CD4-positive, alpha-beta memory T cell (primary cell): ENCODE measurements around the gene PBXIP1. TPM values are rescaled to one million over a fixed set of nuclear protein-coding genes. Genes with fewer than 3 reads are reported as not detected.

Source experiments
- CTCF ChIA-PET: fragments of 350-600 bp; sonication (Branson Sonifier 250); formaldehyde crosslinking; loops from one replicate; lab custom pipeline; 2021; ENCODE audit warnings: inconsistent platforms; ENCODE audit not compliant: partially characterized antibody; lab: Charles Lee
- POLR2A ChIA-PET: fragments of 350-600 bp; sonication (Branson Sonifier 250); formaldehyde crosslinking; loops from one replicate; lab custom pipeline; 2021; ENCODE audit not compliant: partially characterized antibody; lab: Charles Lee
- DNase-seq, 5 donors: peaks; one replicate each; pipeline versions ENCODE4 v3.0.0 to v3.0.0-alpha.2; 2020 to 2022; ENCODE audit warnings: mixed read lengths in 1 of 5
- H3K27ac ChIP-seq: one replicate; pipeline ENCODE4 v1.7.0; 2013; ENCODE audit warnings: low read depth, low read length
- H3K27me3 ChIP-seq: 2 replicates; pipeline ENCODE4 v1.7.0; 2013; ENCODE audit warnings: mild to moderate bottlenecking, low read length, moderate library complexity; ENCODE audit not compliant: insufficient read depth
- H3K36me3 ChIP-seq: 2 replicates; pipeline ENCODE4 v1.7.0; 2013; ENCODE audit warnings: mild to moderate bottlenecking, low read length, moderate library complexity; ENCODE audit not compliant: insufficient read depth
- H3K4me1 ChIP-seq: 2 replicates; pipeline ENCODE4 v1.7.0; 2013; ENCODE audit warnings: mild to moderate bottlenecking, low read length, moderate library complexity; ENCODE audit not compliant: insufficient read depth
- H3K4me3 ChIP-seq, 2 donors: one replicate each; pipeline ENCODE4 v1.7.0; 2013; ENCODE audit warnings: low read length in 2 of 2, mild to moderate bottlenecking in 1 of 2
- H3K9me3 ChIP-seq, 2 donors: one replicate each; pipeline ENCODE4 v1.7.0; 2013; ENCODE audit warnings: low read length in 2 of 2, control low read depth in 1 of 2; ENCODE audit not compliant: control insufficient read depth in 1 of 2
- H3K27ac Mint-ChIP-seq, 7 donors: one replicate each; pipeline ENCODE4 v1.8.0; 2020 to 2021; ENCODE audit warnings: mixed read lengths in 7 of 7, mild to moderate bottlenecking in 6 of 7, inconsistent platforms in 3 of 7, moderate library complexity in 3 of 7
- H3K27me3 Mint-ChIP-seq, 2 donors: one replicate each; pipeline ENCODE4 v1.8.0; 2020 to 2021; ENCODE audit warnings: mixed read lengths in 2 of 2
- H3K36me3 Mint-ChIP-seq, 2 donors: one replicate each; pipeline ENCODE4 v1.8.0; 2020 to 2021; ENCODE audit warnings: mixed read lengths in 2 of 2, inconsistent platforms in 1 of 2, mild to moderate bottlenecking in 1 of 2
- H3K4me1 Mint-ChIP-seq, 4 donors: one replicate each; pipeline ENCODE4 v1.8.0; 2020 to 2021; ENCODE audit warnings: mixed read lengths in 4 of 4, mild to moderate bottlenecking in 1 of 4
- H3K4me3 Mint-ChIP-seq, 8 donors: one replicate each; pipeline ENCODE4 v1.8.0; 2020 to 2021; ENCODE audit warnings: mixed read lengths in 8 of 8, mild to moderate bottlenecking in 7 of 8, moderate library complexity in 6 of 8, inconsistent platforms in 3 of 8
- H3K9me3 Mint-ChIP-seq, 8 donors: one replicate each; pipeline ENCODE4 v1.8.0; 2020 to 2021; ENCODE audit warnings: mixed read lengths in 8 of 8, mild to moderate bottlenecking in 5 of 8, inconsistent platforms in 3 of 8, moderate library complexity in 1 of 8
- intact Hi-C: fragments of 100-400 bp; cut with micrococcal nuclease; formaldehyde crosslinking; loops from one replicate; pipeline ENCODE4 v1.15.1; 2023
- polyA plus RNA-seq, 2 donors: library from polyadenylated mRNA; unstranded; fragments of 300-500 nt; fragmentation: Illumina TruSeq; gene quantifications; one replicate each; pipeline ENCODE4 v1.2.3, GENCODE V29; 2021
- total RNA-seq, 2 experiments: library from RNA; stranded (reverse); gene quantifications; one replicate each; pipeline ENCODE4 v1.2.3, GENCODE V29; 2021

The PBXIP1 gene
- total and polyA plus RNA-seq, 4 experiments from 2014 or later, result 263 to 438 (median 420) TPM

- peak in 1 of 5 donors; percentile 46 for DNase-seq
- Histone ChIP-seq H3K9me3 (no peaks in the 10 kb centered on the region), H3K27me3 (no peaks in the 10 kb centered on the region), H3K4me3 (no peak within 1 kb of the TSS), H3K4me1 (peaks cover 36% of the 10 kb centered on the region), H3K27ac (peak within 1 kb of the TSS; percentile 23), H3K36me3 (peaks cover 37% of the 10 kb centered on the region)
- peaks cover 16 to 39% of the 10 kb centered on the region in 2 donors for H3K36me3 Mint-ChIP-seq
- CTCF ChIA-PET, result interaction anchor here (0.9 to 16.3 kb wide), 7 partner anchors 10 to 121 kb away, joined by 3 to 226 read pairs (median 5); partner anchors contain the start of genes LENEP and PYGO2
- H3K27me3 Mint-ChIP-seq, result no peaks in the 10 kb centered on the region
- peak within 1 kb of the TSS; percentile 57 to 87 (median 85) for H3K27ac Mint-ChIP-seq
- intact Hi-C loops, result no loop called here
- peak within 1 kb of the TSS; percentile 15 to 58 (median 44) for H3K4me3 Mint-ChIP-seq
- peaks cover 22 to 35% (median 26%) of the 10 kb centered on the region in 4 donors for H3K4me1 Mint-ChIP-seq
- no peaks in the 10 kb centered on the region for H3K9me3 Mint-ChIP-seq
- POLR2A ChIA-PET, result interaction anchor here (0.7 to 41.7 kb wide), 7 partner anchors 9 to 80 kb away, joined by 3 to 1543 read pairs (median 36); partner anchors contain the start of genes ADAM15, FLAD1, LENEP and PBXIP1
Measured at GRCh38 chr1:154970631-154971340, 14.9 kb upstream of the PBXIP1 start, which contains the start of gene SHC1. Gene SHC1 (minus strand): TSS chr1:154970747. CDS start chr1:154970526, 221 bp downstream.

- no peaks in the 10 kb centered on the region for H3K9me3 ChIP-seq
- CTCF ChIA-PET, result interaction anchor here (1.2 to 16.3 kb wide), 6 partner anchors 9 to 121 kb away, joined by 3 to 226 read pairs (median 5); partner anchors contain the start of genes PMVK and PYGO2
- peak overlapping the region in 5 of 7 donors; percentile 57 to 83 (median 79) for H3K27ac Mint-ChIP-seq
- H3K4me1 Mint-ChIP-seq, result peaks cover 22 to 35% (median 26%) of the 10 kb centered on the region in 4 donors
- H3K4me3 ChIP-seq, result no peak overlapping the region
- POLR2A ChIA-PET, result interaction anchor here (1.9 to 41.7 kb wide), 5 partner anchors 8 to 36 kb away, joined by 10 to 1543 read pairs (median 126); partner anchors contain the start of genes FLAD1, LENEP, PBXIP1 and PMVK
- H3K27ac ChIP-seq, result peak overlapping the region; percentile 11
- peak in 1 of 5 donors; percentile 39 for DNase-seq
- no peaks in the 10 kb centered on the region for H3K27me3 Mint-ChIP-seq
- H3K9me3 Mint-ChIP-seq, result no peaks in the 10 kb centered on the region
- peaks cover 36% of the 10 kb centered on the region for H3K4me1 ChIP-seq
- H3K27me3 ChIP-seq, result no peaks in the 10 kb centered on the region
- peaks cover 43% of the 10 kb centered on the region for H3K36me3 ChIP-seq
- no peak overlapping the region for H3K4me3 Mint-ChIP-seq
- H3K36me3 Mint-ChIP-seq, result peaks cover 19 to 47% of the 10 kb centered on the region in 2 donors
- intact Hi-C loops, result no loop called here
Measured at GRCh38 chr1:154969860-154970452, 14.1 kb upstream of the PBXIP1 start.

GRCh38 chr1:154969246-154969645 lies 13.3 kb upstream of the PBXIP1 start:
- H3K4me1 Mint-ChIP-seq, result peaks cover 22 to 35% (median 26%) of the 10 kb centered on the region in 4 donors
- ChIA-PET CTCF (interaction anchor here (1.4 to 16.3 kb wide), 3 partner anchors 8 to 48 kb away, joined by 3 to 226 read pairs (median 40); partner anchors contain the start of genes PMVK and PYGO2), POLR2A (interaction anchor here (9.7 to 41.7 kb wide), 3 partner anchors 7 to 37 kb away, joined by 126 to 1543 read pairs (median 219); partner anchors contain the start of genes LENEP, PBXIP1, PYGO2 and ZBTB7B)
- no peaks in the 10 kb centered on the region for H3K27me3 Mint-ChIP-seq
- peak overlapping the region in 6 of 7 donors; percentile 57 to 83 (median 78) for H3K27ac Mint-ChIP-seq
- no peaks in the 10 kb centered on the region for H3K9me3 Mint-ChIP-seq
- peaks cover 36% of the 10 kb centered on the region for H3K4me1 ChIP-seq
- peak in 1 of 5 donors; percentile 1 for DNase-seq
- H3K27ac ChIP-seq, result peak overlapping the region; percentile 23
- H3K36me3 ChIP-seq, result peaks cover 43% of the 10 kb centered on the region
- no peaks in the 10 kb centered on the region for H3K9me3 ChIP-seq
- intact Hi-C loops, result no loop called here
- peaks cover 22 to 52% of the 10 kb centered on the region in 2 donors for H3K36me3 Mint-ChIP-seq
- H3K27me3 ChIP-seq, result no peaks in the 10 kb centered on the region
- no peak overlapping the region for H3K4me3 ChIP-seq
- H3K4me3 Mint-ChIP-seq, result no peak overlapping the region

GRCh38 chr1:154968731-154969130 lies 12.8 kb upstream of the PBXIP1 start:
- ChIA-PET POLR2A (interaction anchor here (9.7 to 41.7 kb wide), 3 partner anchors 7 to 38 kb away, joined by 126 to 1543 read pairs (median 219); partner anchors contain the start of genes LENEP, PBXIP1, PYGO2 and ZBTB7B), CTCF (interaction anchor here (1.4 kb wide), 1 partner anchor 32 kb away, joined by 3 read pairs; the partner anchor contains the start of gene PMVK)
- peaks cover 46% of the 10 kb centered on the region for H3K36me3 ChIP-seq
- H3K27me3 ChIP-seq, result no peaks in the 10 kb centered on the region
- Mint-ChIP-seq H3K27me3 (no peaks in the 10 kb centered on the region), H3K4me1 (peaks cover 25 to 39% (median 29%) of the 10 kb centered on the region in 4 donors), H3K27ac (peak overlapping the region in 5 of 7 donors; percentile 15 to 83 (median 61)), H3K36me3 (peaks cover 25 to 56% of the 10 kb centered on the region in 2 donors), H3K9me3 (no peaks in the 10 kb centered on the region), H3K4me3 (no peak overlapping the region)
- H3K4me1 ChIP-seq, result peaks cover 35% of the 10 kb centered on the region
- no peaks in the 10 kb centered on the region for H3K9me3 ChIP-seq
- H3K27ac ChIP-seq, result peak overlapping the region; percentile 23
- intact Hi-C loops, result no loop called here
- no peak overlapping the region for H3K4me3 ChIP-seq
- peak in 1 of 5 donors; percentile 33 for DNase-seq

- intact Hi-C loops, result no loop called here
- no peaks in the 10 kb centered on the region for H3K9me3 ChIP-seq
- DNase-seq, result peak in 1 of 5 donors; percentile 1
- no peak overlapping the region for H3K4me3 ChIP-seq
- Mint-ChIP-seq H3K27me3 (no peaks in the 10 kb centered on the region), H3K36me3 (peaks cover 28 to 60% of the 10 kb centered on the region in 2 donors), H3K27ac (peak overlapping the region in 6 of 7 donors; percentile 22 to 87 (median 64)), H3K9me3 (no peaks in the 10 kb centered on the region), H3K4me3 (no peak overlapping the region), H3K4me1 (peaks cover 24 to 45% (median 30%) of the 10 kb centered on the region in 4 donors)
- peaks cover 33% of the 10 kb centered on the region for H3K4me1 ChIP-seq
- H3K27me3 ChIP-seq, result no peaks in the 10 kb centered on the region
- H3K27ac ChIP-seq, result no peak overlapping the region
- ChIA-PET POLR2A (interaction anchor here (1.0 to 41.7 kb wide), 3 partner anchors 13 to 39 kb away, joined by 3 to 1543 read pairs (median 52); partner anchors contain the start of genes FLAD1, LENEP, PBXIP1 and ZBTB7B), CTCF (interaction anchor here (1.2 to 4.8 kb wide), 3 partner anchors 32 to 49 kb away, joined by 4 to 28 read pairs (median 5); no protein-coding TSS in a partner anchor)
- H3K36me3 ChIP-seq, result peaks cover 54% of the 10 kb centered on the region
Measured at GRCh38 chr1:154967331-154967950, 11.5 kb upstream of the PBXIP1 start.

GRCh38 chr1:154966111-154966510 lies 10.2 kb upstream of the PBXIP1 start:
- Histone ChIP-seq H3K27me3 (no peaks in the 10 kb centered on the region), H3K4me3 (no peak overlapping the region), H3K36me3 (peaks cover 54% of the 10 kb centered on the region), H3K9me3 (no peaks in the 10 kb centered on the region), H3K4me1 (peaks cover 23% of the 10 kb centered on the region), H3K27ac (no peak overlapping the region)
- Mint-ChIP-seq H3K4me1 (peaks cover 17 to 37% (median 25%) of the 10 kb centered on the region in 4 donors), H3K27ac (peak overlapping the region in 2 of 7 donors; percentile 42 to 65), H3K9me3 (no peaks in the 10 kb centered on the region), H3K27me3 (no peaks in the 10 kb centered on the region), H3K36me3 (peaks cover 23 to 60% of the 10 kb centered on the region in 2 donors), H3K4me3 (no peak overlapping the region)
- CTCF ChIA-PET, result interaction anchor here (0.6 to 4.8 kb wide), 9 partner anchors 21 to 1334 kb away, joined by 3 to 28 read pairs (median 4); partner anchors contain the start of gene ADAM15
- intact Hi-C loops, result no loop called here
- peak in 1 of 5 donors; percentile 3 for DNase-seq
- POLR2A ChIA-PET, result interaction anchor here (1.0 to 41.7 kb wide), 5 partner anchors 8 to 40 kb away, joined by 3 to 1543 read pairs (median 5); partner anchors contain the start of genes CKS1B, FLAD1, LENEP and PBXIP1
